ENCODE measurements around the gene PLTP.

Gene PLTP, protein sequence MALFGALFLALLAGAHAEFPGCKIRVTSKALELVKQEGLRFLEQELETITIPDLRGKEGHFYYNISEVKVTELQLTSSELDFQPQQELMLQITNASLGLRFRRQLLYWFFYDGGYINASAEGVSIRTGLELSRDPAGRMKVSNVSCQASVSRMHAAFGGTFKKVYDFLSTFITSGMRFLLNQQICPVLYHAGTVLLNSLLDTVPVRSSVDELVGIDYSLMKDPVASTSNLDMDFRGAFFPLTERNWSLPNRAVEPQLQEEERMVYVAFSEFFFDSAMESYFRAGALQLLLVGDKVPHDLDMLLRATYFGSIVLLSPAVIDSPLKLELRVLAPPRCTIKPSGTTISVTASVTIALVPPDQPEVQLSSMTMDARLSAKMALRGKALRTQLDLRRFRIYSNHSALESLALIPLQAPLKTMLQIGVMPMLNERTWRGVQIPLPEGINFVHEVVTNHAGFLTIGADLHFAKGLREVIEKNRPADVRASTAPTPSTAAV

DNA sequence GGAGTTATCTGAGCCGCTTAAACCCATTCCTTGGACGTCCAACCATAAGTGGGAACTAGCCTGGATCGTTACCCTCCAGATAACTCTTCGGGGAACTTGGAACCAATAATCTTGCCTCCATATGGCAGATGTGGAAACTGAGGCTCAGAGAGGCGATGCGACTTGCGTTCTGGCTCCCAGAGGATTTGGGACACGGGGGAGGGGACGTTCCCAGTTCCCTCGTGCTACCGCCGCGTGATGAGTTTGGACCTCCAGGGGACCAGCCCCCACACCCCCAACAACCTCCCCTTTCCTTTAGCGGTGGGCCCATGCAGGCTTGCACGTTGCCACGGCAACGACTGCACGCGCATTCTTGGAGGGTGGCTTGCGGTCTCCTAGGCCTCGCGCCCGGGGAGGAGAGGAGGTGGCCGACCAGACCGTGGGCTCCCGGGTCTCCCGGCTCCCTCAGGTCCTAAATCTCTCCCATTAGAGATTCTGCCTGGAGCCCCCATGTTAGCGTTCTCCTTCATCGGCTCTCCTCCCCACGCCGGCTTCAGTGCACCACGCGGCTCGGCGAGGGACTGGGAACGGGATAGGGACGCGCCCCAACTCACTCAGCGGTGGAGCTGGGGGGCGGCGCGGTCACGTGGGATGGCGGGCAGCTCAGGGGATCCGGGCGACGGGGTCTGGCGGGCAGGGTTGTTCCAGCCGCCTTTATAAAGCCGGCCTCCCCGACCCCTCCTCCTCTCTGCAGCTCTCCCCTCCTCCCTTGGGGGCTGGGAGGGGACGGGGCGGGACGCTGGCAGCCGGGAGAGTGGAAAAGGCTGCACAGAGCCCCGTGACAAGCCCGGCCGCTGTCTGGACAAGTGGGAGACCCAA, at the start of gene PLTP:
PLTP (minus strand) TSS at position 670 of the 858 bp plus-strand sequence. CDS start 703 bp downstream, outside the sequence.
- DNase-seq: peak; percentile 85

DNA sequence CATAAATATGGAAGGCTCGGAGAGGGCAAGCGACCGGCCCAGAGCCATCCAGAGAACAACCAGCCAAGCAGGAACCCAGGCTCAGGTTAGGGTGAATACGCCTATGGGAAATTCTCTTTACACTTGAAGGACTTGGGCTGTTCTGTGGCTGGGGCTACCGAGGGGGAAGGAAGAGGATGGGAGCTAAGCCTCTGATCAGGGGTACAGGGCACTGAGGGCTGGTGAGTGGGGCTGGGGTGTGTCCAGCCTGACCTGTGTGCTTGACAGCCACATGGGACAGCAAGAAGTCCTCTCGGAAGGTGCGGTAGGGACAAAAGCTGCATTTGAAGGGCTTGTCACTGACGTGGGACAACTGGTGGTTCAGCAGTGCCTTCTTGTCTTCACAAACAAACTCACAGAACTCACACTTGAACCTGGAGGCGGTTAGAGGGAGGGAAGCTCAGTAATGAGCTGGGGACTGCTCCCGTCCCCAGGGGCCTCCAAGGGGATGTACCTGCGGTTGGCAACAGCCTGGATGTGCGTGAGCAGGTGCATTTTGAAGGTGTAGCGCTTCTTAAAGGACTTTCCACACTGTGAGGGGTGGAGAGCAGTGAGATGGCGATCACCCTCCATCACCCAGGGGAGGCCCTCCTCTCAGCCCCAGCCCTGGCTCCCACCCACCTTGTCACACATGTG, 48.1 kb upstream of the PLTP start:
- DNase-seq: peak; percentile 14

DNA sequence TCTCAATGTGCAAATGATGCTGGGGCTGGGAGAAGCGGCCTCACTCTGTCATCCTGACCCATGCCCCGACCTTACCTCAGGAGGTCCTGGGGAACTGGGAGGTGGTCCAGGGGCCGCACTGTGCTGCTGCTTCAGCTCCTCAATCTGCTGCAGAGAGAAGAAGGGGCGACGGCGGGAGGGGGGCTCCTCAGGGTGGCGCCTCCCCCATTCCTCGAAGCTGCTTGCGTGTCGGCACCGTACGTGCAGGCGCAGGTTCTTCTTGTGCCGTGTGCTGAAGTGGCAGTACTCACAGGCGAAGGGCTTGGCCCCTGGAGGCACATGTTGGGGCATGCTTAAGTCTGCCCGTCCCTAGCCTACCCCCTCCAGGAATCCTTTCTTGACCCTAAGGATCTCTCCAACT, 47.2 kb upstream of the PLTP start:
- no peak for DNase-seq

DNA sequence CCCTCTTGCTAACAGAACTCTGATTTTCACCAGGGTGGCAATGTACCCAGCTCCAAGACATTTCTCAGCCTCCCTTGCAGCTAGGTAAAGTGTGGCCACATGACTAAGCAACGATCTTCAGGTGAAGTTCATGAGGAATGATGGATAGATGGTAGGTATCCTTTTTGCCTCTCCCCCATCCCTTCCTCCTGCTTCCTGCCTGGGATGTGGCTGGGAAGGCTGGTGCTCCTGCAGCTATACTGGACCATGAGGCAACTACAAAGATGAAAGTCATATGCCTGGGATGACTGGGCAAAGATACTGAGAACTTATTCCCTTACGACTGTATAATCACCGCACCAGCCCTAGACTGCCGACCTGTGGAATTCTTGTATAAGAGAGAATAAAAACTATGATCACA, 46.6 kb upstream of the PLTP start:
- DNase-seq: no peak

DNA sequence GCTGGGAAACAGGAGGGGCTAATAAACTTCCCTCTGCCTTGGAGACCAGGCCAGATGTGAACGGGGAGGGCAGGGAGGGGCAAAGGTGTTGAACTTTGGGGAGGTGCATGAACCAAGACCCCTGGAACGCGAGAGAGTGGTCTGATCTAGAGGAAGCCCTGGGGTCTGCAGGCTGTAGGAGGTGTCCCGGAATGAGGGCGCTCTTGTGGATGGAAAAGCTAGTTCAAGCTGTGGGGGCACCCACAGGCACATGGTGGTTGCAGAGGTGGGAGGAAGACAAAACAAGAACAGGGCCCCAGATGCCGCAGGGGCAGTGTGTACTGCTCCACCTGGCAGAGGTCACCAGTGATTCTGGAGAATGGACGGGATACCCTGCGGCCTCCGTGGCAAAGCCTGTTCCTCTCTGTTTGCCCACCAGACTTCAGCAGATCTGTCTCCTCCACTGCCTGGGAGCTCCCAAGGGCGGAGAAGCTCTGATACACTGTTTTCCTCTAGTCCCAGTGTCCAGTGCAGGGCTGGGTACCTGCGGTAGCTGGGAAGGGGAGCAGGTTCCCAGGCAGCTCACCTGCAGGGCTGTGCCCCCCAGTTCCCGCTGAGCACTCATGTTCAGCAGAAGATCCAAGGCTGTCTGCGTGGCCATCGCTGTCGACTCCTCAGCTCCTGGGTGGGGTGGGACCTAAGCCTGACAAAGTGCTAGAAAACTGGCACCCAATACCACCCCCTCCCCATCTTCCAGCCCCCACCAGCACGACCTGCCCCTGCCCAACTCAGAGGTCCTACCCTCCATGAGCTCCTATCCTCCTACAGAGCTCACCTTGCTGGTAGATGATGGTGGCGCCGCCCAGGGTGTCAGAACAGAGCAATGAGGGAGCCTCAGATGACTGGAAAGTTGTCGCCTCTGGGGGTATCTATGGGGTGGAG, 45.3 kb upstream of the PLTP start:
- peak; percentile 10 for DNase-seq

DNA sequence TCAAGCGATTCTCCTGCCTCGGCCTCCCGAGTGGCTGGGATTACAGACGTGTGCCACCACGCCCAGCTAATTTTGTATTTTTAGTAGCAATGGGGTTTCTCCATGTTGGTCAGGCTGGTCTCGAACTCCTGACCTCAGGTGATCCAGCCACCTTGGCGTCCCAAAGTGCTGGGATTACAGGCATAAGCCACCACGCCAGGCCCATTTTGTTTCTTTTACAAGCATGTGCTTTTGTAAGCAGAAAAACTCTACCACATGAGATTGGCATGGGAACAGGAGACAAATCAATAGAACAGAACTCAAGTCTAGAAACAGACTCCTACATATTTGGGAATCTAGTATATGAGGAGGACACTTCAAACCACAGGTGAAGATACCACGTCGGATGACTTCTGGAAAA, 44.4 kb upstream of the PLTP start:
- DNase-seq: peak; percentile 4

DNA sequence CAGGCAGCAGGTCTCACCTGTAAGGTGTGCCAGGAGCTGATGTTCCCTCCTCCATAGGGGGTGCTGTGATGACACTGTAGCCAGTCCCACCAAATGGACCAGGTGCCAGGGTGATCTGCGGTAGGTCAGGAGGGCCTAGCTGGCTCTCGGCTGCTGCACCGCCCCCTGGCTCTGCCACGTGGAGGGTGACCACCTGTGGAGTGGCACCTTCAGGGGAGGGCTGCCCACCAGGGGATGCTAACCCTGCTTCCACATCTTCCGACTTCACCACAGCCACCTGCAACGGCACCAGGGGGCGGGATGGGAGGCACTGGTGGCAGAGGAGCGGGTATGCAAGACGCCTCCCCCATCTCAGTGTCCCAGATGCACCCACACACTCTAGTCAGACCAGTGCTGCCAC, 41.7 kb upstream of the PLTP start:
- peak; percentile 24 for DNase-seq

DNA sequence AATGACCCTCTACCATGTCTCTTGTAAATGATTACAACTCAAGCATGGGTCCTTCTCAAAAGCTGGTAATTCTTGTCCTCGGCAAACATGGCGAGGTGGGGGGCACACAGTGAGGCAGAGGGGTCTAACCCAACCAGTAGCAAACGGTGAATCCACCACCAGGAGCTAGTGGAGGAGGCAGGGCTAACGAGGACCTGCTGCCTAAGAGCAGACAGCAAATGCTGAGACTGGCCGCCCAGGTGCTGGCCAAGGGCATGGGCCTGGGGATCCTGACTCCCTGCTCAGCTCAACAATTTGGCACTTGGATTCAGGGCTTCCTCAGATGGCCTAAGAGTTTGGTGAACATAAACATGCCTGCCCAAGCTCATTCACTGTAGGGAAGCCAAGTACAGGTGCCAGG, 40.9 kb upstream of the PLTP start:
- no peak for DNase-seq

DNA sequence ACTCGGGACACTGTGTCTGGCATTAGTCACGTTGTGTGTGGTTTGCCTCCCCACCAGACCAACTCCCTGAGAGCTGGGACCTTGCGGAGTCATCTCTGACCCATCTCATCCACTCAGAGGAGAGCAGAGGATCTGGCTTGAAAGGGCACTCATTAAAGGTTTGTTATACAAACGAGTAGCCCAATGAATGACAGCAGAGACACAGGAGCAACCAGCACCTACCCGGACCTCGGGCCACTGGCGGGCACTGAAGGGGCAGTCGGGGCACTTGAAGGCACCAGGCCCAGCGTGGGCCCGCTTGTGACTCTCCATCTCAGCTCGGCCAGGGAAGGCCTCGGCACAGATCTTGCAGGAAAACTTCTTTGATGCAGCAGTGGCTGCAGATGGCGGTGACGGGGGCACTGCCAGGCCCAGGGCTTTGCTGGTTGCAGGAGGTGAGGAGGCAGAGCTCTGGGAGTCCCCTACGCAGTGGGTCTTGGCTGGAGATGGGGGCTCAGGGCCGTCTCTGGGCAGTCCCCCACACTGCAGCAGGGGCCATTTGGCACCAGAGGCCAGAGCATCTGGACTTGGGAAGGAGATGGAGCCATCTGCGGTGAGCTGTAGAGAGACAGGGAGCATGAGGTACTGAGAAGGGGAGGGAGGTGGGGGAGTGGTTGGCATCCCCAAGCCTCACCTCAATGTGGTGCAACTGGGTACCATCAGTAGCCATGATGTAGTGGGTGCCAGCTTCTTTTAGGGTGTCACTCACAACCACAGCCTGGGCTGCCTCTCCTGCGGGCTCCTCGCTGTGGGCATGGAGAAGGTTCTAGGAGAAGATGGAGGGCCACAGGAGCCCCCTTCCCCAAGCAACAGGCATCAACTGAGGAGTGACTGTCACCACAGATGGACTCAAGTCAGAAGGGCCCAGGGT, 40.2 kb upstream of the PLTP start:
- no peak for DNase-seq

DNA sequence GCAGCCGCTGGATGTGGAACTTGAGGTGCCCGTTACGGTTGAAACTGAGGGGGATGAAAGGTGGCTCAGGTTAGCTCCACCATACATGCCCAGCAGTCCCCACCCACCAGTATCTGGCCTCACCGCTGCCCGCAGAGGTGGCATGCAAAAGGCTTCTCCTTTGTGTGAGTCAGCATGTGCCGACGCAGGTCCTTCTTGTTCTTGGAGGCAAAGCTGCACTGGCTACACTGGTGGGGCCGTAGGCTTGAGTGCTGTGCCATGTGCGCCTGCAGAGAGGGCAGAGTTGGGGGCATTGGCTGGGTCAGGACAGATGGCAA, 38.3 kb upstream of the PLTP start:
- no peak for DNase-seq

DNA sequence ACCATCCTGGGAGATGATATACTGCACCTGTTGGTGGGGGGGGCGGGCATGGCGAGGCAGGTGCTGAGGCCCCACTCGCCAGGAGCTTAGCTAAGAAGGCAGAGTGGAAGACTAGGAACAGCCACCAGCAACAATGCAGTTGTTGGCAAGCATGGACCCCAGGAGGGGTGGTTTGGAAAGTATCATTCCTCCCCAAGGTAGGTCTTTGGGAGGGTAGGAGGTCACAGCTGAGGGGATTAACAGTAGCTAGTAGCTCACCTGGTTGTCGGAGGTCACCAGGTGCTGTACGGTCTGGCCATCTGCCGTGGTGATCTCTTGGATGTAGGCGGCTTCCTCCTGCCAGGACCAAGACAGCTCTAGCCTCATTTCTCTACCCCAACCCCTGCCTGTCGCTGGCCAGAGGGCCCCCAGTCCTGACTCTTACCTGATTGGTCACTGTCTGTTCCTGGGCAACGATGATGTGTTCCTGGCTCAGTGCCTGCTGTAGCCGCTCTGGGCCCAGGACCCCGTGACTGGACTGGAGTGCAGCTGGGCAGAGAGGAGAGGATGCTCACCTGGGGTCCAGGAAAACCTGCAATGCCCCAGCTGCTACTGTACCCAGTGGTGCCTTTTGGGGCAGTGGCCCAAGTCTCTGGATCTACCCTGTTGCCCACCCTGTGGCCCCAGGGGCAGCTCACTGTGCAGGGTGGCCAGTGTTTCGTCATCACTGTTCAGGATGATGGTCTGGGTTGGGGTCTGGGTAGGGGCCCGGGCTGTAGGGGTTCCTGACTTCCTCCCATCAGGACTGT, 37.8 kb upstream of the PLTP start:
- DNase-seq: no peak

DNA sequence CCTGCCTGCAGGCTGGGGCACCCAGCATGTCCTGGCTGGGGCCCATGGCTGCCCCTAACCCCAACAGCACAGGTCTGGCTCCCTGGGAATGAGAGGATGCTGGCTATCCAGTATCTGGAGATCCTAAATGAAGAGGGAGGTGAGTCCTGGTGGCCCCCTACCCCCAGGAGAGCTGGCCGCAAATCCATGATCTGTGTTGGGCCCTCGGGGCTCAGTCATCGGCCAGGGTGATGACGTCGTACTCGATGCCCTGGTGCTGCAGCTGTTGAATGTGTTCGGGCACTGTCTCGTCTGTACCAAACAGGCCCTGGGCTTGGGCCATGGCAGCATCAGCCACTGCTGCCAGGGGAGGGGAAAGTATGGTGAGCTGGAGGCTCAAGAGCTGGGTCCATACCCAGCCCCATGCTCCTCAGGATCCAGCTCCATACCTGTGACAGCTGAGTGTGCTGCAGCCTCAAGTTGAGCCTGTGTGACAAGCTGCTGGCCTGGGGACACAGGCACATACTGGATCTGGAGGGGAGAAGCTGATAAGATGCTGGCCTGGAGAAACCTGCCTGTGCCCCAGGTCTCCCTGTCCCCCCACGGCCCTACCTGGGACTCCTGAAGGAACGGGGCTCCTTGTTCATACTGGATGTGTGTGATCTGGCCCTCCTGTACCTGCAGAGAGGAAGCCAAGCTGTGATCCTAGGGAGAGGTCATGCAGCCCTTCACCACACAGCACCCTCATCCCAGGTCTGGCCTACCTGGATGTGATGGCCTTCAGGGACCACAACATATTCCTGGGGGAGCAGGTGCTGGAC, 37.0 kb upstream of the PLTP start:
- no peak for DNase-seq

DNA sequence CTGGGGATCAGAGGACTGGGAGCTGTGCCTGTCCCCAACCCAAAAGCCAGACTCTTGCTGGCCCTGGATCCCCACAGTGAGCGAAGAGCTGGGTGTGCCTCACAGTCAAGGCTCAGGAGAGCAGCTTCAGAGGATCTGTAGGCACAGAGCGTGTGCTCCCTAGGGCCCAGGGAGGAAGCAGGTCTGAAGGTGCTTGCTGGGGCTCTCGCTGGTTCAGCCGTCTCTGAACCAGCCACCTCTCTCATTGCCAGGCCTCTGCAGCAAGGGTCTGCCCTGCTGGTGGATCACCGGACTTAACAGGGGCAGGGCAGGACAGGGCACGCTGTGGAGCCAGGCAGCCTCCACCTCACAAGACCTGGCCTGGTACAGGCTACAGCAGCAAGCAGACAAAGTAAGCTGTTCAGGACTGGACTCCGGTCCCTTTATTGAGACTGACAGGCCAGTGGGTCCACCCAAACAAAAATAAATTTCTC, 36.3 kb upstream of the PLTP start:
- DNase-seq: no peak

DNA sequence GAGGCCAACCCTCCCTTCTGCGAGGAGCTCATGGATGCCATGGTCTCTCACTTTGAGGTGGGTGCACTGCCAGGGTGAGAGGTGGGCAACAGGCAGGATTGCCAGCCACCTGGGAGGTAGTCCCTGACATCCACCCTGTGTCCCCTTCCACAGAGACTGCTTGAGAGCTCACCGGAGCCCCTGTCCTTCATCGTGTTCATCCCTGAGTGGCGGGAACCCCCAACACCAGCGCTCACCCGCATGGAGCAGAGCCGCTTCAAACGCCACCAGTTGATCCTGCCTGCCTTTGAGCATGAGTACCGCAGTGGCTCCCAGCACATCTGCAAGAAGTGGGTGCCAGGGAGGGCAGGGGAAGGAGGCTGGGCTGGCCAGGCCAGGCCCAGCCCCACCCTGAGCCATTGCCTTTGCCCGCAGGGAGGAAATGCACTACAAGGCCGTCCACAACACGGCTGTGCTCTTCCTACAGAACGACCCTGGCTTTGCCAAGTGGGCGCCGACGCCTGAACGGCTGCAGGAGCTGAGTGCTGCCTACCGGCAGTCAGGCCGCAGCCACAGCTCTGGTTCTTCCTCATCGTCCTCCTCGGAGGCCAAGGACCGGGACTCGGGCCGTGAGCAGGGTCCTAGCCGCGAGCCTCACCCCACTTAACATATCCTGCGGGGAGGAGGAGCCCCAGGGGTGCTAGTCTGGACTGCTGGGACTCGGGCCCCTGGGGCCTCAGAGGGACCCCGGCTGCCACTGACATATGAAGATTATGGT, 35.3 kb upstream of the PLTP start:
- no peak for DNase-seq

DNA sequence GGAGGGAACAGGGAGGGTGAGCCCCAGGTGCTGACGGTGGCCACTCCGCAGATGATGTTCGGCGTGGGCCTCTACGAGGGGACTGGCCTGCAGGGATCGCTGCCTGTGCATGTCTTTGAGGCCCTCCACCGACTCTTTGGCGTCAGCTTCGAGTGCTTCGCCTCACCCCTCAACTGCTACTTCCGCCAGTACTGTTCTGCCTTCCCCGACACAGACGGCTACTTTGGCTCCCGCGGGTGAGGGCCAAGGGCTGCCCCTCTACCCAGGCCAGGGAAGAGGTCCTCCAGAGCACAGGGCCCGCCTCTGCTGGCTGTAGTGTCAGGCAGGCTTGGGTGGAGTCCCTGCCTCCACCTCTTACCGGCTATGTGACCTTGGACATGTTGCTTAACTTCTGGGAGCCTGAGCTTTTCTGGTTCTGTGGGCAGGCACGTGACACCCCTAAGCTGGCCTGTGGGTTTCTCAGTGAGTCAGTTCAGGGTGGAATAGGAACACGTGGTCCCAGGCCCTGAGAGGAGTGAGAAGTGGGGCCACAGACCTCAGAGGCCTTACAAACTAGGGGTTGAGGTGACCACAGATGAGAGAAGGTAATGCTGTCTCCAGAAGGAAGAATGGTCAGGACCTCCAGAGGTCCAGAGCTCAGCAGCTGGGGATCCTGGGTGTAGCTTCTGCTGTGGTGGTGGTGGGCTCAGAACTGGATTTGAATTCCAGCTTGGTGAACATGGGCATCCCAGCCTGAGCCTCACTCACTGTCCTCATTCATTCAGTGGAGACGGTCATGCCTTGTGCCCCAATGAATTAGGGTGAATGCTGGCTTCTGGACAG, 34.4 kb upstream of the PLTP start:
- no peak for DNase-seq

DNA sequence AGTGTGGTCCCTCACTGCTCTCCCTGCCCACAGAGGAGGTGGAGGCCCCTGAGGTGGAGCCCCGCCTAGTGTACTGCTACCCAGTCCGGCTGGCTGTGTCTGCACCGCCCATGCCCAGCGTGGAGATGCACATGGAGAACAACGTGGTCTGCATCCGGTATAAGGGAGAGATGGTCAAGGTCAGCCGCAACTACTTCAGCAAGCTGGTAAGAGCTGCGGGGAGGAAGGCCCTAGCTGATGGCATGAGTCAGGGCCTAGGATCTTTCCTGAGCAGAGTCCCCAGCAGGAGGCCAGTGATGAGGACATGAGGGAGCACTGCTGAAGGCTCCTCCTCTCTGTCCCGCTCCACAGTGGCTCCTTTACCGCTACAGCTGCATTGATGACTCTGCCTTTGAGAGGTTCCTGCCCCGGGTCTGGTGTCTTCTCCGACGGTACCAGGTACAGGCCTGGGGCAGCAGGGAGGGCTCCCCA, 33.8 kb upstream of the PLTP start:
- no peak for DNase-seq

DNA sequence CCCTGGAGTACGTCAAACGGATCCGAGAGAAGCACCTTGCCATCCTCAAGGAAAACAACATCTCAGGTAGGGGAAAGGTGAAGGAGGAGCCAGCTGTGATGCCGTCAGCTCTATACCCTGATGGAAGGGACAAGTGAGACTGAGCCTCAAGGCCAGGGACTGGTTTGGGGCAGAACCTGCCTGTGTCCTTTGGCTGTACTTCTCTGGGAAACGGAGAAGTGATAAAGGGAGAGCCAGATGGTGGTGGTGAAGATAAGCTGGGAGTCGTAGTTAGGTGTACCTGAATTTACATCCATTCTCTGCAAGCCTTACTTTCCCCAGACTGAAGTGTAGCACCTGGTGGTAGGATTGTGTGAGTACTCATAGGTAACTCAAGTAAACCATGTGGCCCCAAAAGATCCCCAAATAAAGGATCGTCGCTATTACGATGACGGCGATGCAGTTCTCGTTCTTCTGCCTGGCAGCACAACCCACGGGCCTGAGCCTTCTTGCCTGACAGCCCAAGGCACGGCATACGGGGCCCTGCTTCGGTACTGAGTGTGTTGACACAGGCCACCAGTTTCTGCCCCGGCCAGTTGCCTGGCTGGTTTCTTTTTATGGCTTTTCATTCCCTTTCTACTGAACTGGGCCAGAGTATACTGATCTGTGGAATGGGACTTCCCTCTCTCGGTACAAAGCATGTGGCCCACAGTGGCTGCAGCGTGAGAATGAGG, 33.2 kb upstream of the PLTP start:
- no peak for DNase-seq
